GM21515 (cell line): ENCODE measurements around the gene AVPI1.
"Not testable (repeated sequence)": the region's sequence is repeated elsewhere in the genome, so short reads cannot be mapped to it uniquely, and the experiment has no call there.

ENCODE experiments used
- ATAC-seq: cut with Tn5 transposase; IDR thresholded peaks from one replicate; pipeline ENCODE4 v1.9.1; 2021; ENCODE audit not compliant: unreplicated experiment

The AVPI1 gene

DNA sequence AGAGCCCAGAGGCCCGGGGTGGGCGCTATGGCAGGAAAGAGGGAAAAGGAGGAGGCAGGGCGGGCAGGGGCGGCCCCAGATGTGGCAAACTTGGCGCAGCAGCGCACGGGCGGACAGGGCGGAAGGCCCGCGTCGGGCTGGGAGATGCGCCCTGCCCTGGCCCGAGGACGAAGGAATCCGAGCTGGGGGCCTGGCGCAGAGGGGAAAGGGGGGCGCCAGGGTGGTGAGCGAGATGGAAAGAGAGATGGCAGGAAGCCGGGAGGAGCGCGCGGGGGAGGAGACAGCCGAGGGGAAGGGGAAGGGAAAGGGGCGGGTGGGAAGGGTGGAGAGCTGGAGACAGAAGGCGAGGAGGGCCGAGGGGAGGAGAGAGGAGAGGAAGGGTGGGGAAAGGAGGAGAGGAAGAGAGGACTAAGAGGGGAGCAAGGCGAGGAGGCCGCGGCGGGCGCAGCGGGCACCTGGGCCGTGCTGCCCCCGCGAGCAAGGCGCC lies 26.3 kb upstream of the AVPI1 start, which contains the start of gene MARVELD1:
TSS of gene MARVELD1 (plus strand) at position 392 of the 487 bp plus-strand sequence. CDS start 147 bp downstream, outside the sequence.
- ATAC-seq = no peak

DNA sequence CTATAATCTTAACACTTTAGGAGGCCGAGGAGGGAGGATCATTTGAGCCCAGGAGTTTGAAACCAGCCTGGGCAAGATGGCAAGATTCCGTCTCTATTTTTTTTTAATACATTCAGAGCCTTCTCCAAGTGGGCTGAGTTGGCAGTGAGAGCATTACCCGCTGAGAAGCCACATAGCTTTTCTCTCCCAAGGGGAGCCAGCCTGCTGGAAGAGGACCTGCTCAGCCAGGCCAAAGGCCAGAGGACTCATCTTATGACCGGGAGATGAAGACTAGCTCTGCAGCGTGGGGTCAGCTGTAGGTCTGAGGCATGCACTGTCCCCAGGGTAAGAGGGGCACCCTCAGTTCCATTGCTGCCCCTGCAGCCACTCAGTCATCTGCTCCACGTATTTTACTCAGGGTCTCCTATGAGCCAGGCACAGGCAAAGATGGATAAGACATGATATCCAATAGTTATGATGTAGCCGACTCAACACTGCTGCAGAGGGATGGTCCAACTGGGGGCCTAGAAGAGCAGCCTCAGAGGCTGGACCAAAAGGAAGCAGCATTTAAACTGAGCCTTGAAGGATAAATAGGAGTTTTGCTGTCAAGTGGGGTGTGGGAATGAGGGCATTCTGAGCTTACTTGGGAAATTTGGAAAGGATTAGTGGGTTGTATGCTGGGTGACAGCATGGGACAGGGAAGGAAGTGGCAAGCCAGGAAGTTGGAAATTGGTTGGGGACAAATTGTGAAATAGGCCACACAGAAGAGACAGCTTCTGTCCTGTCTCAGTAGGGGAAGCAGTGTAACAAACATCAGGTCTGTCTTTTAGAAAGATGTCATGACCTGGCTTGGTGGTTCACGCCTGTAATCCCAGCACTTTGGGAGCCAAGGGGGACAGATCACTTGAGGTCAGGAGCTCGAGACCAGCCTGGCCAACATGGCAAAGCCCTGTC lies 24.9 kb upstream of the AVPI1 start:
- ATAC-seq = no peak

DNA sequence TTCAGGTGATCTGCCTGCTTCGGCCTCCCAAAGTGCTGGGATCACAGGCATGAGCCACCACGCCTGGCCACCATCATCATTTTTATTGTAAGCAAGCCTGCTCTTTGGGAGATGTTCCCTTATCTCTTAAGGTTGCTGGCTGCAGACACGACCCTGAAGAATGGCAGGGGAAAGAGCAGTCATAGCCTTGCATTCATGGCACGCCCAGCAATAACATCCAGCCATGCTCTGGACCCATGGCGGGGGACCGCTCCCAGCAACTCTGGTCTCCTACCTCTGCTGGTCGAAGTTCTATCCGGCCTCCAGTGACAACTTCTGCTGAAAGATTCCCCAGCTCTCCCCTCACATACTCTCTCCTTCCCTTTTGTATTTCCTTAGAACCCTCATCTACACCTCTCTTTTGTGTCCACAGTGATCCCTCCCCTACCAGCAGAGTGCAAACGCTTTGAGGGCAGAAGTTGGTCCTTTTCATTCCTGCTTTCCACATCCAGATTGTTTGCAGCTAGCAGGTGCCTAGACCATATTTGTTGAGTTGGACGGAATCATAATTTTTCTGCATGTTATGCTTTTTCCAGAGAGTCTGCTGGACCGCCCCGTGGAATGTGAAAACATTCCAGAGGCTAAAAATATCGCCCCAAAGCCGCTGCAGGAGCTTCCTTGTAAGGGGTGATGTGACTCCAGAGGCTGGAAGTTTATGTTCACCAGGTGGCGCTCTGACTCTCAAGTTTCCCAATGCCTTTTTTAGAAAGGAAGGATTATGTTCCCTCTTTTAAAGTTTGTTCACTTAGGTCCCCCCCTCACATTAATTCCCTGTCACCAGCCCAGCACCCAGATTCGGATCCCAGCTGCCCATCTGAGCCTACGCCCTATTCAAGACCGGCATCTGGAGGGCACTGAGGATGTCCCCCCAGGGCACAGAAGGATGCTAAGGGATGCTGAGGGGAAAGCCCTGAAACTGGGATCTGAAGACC lies 22.2 kb upstream of the AVPI1 start:
- ATAC-seq = no peak

DNA sequence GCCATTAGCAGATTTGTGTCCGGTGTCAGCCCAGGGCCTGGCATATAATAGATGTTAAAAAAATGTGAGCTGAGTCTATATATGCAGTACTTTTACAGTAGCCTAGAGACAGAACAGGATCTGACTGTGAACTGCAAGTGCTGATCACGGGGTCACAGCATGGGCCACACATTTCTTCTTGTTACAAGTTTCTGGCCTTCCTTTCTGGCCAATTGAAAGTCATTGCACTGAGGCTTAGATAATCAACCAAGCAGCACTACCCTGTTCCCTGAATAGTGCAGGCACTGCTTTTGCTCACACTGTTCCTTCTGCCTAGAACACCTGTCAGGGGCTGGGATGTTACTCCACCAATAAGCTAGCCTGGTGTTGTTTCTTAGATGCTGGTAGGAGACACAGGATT lies 21.1 kb upstream of the AVPI1 start:
- ATAC-seq = no peak

DNA sequence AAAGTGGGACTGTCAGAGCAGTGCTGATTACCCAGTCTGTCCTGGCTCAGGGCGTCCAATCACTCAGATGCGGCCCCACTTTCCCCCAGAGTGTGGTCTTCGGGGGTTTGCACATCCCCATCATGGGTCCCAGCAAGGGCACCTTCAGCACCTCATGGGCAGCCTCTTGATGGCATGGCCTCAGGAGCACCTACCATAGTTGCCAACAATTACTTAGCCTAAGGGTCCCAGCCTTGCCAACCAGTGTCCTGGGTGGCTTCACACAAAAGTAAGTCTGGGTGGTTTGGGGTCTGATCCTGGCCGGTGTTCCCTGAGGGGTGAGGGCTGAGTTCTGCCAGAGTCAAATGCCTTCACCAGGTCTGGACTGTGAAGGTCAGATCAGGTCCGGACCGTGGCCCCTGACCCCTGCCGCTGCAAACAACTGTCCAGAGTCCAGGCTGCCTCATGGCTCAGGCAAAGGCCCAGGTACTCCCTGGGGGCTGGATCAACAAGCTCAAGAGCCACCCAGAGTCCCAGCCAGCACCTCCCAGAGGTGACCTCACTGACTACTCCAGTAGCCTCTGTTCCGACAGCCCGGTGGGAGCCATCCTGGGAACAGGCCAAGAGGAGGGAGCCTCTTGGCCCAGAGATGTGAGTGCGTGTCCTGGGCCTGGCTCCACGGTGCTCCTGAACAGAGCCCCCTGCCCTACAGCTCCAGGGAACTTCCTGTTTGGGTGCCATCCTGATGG lies 20.3 kb upstream of the AVPI1 start:
- ATAC-seq = no peak

DNA sequence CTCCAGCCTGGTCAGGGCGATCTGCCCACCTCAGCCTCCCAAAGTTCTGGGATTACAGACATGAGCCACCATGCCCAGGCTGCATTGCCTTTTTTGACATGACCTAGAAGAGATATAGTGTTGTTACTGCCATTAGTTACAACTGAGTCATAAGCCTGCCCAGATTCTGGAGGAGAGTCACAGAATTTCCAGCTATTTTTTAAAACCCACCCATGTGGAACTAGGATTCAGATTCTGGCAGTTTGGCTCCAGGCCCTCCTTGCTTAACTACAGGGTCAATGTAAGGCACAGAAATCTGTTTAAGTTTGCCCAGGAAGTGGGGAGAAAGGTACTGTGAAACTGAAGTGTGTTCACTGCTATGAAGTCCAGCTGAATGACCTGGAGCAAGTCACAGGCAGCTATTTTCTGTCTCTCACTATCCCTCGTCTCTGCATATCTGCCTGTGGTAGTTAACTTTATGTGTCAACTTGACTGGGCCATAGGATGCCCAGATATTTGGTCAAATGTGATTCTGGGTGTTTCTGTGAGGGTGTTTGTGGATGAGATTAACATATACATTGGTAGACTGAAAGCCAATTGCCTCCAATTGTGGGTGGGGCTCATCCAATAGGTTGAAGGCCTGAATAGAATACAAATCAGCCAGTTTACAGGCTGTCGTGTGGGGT lies 18.1 kb upstream of the AVPI1 start:
- ATAC-seq = no peak

DNA sequence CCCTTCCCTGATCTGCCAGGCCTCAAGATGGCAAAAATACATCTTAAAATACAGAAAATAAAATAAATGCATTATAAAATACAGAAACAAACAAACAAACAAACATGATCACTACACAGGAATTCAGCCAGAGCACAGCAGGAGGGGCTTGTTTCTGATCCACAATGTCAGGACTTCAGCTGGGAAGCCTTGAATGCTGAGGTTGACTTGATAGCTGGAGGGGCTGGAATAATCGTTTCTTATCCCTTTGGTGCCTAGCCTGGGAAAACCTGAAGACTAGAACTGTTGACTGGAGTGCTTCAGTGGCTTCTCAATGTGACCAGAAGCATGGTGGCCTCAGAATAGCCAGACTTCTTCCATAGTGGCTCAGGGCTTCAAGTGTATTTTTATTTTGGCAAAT lies 17.3 kb upstream of the AVPI1 start:
- ATAC-seq = no peak

DNA sequence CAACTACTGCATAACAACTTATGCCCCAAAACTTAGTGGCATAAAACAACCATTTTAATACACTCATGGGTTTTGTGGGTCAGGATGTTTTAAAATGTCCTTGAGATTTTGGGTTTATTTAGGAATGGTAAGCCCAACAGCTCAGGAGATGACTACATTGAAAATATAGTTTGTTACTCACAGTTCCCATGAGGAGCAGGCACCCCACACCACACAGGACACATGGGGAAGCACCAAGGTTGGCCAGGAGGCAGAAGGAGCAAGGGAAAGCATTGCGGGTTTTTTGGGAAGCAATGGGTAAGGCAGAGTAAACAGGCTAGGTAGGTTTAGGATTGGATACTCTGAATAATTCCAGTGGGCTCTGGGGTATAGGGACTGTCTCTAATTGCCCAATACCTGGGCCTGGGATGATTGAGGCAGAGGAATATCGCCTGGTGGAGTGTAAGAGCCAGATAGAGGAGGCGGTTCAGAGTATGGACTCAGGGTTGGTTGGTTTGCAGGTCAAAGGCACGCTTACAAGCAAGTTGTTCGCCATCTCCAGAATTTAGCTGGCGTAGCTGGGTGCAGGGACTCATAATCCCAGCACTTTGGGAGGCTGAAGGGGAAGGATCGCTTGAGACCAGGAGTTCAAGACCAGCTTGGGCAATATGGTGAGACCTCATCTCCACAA lies 16.5 kb upstream of the AVPI1 start:
- no peak for ATAC-seq

DNA sequence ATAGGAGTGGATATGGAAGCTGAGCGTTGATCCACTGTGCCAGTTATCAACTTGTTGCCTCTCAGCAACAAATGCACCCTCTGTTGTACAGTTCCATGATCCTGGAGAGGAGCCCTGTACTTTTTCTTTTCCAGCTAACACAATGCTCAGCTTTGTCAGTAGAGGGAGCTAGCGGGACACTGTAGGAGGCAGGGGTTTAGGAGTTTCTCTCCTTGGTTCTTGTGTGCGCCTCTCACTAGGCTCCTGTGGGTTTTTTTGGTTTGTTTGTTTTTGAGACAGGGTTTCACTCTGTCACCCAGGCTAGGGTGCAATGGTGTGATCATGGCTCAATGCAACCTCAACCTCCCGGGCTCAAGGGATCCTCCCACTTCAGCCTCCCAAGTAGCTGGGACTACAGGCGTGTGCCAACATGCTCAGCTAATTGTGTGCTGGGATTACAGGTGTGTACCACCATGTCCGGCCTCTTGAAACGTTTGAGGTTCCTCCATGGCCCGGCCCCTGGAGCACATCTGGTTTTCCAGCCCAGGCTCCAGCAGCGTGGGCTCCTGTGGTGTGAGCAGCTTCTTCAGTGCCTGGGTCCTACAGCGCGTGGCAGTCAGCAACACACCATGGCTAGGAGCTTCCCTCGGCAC lies 14.5 kb upstream of the AVPI1 start:
- ATAC-seq = peak; percentile 74

DNA sequence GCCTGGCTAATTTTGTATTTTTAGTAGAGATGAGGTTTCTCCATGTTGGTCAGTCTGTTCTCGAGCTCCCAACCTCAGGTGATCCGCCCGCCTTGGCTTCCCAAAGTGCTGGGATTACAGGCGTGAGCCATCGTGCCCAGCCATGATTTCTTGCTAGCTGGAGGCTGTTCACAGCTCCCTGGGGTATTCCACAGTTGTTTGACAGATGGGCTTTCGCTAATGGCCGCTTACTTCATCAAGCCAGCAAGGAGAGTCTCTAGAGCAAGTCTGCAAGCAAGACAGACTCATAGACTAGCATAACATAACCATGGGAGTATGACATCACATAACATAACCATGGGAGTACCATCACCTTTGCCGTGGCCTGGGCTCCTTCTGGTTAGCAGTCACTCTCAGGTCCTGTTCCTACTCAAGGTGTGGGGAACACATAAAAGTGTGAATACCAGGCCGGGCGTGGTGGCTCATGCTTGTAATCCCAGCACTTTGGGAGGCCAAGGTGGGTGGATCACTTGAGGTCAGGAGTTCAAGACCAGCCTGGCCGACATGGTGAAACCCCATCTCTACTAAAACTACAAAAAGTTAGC lies 11.1 kb upstream of the AVPI1 start:
- not testable (repeated sequence) for ATAC-seq

DNA sequence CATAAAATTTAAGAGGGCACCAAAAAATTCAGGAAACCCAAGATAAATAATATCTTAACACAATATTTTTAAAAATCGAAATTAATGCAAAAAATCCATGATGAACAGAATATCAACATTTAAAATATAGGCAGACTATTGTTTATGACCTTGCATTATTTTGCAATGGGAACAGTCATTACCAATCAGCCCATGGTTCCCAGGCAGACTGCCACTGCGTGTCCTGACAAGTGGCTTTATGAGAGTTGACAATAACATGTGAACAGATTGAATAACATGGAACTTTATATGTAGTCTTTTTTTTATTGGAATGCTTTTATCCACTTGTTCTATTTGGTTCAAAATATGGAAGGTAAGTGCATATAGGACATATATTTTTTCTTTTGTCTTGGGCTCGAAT lies 3.1 kb upstream of the AVPI1 start:
- ATAC-seq = no peak

DNA sequence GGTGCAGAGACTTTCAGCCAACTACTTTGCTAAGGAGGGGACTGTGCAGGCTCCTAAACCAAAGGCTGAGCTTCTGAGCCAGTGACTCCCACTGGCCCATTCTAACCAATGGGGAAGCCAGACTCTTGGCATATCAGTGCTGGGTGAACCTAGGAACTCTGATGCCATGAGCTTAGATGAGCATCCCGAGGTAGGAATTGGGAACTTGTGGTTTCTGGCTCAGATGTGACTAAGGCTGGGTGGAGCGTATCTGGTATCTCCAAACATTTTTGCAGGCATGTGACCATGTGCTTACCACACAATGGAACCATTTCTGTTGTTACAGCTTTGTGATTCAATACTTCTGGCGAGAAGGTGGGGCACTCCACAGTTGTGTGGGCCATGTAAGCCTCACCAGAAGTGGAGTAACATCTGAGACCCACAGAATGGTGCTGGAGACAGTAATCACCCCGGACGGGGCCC lies 2.5 kb upstream of the AVPI1 start:
- no peak for ATAC-seq

DNA sequence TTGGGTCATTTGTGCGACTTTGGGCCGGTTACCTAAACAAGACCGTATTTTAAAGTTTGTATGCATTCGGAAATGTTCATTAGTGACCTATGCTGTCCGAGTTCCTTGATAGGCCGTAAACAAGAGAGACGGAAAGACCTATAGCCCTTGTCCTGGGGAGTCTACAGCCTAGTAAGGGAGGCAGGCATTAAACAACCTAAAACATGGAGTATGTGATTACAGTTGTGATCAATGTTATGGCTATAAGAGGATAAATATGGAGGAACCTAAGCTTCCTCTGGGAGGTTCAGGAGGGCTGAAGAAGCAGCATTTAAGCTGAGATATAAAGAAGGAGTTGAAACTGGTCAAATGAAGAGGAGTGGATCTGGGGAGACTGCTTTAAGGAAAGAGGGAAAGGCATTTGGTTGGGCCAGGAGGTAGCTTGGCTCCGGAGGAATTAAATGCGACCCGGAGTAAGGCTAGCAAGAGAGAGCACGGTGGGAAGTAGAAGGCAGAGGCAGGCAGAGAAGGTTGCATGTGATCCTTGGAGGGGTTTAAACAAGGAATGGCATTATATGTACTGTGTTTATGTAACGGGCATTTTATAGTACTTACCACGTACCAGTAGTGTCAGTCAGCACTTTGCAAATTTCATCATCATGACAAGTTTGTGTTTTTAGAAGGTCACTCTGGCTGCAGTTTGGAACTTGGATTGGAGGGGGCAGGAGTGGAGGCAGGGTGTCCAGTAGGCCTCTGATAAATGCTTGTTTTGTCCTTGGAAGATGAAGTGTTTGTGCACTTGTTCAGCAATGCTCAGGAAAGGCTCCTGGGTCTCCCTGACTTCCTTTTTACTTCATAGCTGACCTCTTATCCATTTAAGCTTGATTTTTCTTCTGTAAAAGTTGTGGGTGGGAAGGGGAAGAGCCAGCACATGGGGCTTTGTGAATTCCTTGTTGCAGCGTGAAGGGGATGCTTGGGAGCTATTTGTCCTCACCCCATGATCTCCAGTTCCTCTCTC lies 1.0 kb upstream of the AVPI1 start:
- ATAC-seq = no peak

DNA sequence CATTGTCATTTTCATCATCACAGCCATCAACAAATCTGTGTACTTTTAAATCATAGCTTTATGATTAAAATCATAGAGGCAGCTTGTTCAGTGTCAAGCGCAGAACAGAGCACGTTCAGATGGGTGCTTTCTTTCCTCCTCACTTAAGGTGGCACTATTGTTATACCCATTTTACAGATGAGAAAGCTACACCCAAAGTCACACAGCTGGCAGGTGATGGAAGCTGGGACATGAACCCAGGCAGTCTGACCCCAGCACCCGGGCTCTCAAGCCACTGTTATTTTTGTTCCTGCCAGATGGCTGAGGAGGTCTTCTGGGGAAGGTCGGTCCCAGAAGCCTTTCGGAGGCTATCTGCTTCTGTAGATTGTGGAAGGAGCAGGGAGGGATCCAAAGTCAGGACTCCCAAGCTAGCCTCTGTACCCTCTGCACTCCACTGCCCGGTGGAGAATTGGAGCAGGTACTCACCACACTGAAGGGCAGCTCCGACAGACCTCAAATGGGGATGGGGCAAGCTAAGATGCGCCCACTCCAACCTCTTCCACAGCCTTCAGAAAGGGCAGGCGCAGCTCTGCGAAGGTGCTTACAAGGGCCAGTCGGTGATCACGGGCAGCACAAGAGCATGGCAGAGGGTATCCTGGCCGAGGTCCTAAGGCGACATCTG lies 610 bp downstream of the AVPI1 start:
- peak; percentile 5 for ATAC-seq

DNA sequence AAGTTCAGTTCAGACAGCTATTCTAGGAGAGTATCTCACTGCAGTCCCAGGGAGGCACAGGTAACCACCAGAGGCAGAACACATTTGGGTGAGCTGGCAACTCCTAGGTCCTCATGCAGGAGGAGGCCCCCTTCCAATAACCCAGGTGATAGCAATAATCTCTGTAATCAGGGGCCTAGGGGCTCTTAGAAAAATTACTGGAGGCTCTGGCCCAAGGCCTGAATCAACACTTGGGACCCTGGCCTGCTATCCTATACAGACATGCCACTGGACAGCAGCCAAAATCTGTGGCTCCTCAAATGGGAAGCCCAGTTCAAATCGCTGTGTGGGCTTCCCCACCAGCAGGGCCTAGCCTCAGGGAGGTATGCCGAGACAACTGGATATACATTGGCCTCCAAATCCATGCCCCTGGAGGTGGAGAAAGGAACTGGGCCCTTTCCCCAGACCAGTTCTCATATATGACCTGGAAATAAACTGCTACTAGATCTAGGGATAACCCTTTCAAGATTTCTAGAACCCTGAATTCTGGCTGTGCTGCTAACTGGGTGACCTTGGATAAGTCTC lies 1.6 kb downstream of the AVPI1 start:
- ATAC-seq = no peak

DNA sequence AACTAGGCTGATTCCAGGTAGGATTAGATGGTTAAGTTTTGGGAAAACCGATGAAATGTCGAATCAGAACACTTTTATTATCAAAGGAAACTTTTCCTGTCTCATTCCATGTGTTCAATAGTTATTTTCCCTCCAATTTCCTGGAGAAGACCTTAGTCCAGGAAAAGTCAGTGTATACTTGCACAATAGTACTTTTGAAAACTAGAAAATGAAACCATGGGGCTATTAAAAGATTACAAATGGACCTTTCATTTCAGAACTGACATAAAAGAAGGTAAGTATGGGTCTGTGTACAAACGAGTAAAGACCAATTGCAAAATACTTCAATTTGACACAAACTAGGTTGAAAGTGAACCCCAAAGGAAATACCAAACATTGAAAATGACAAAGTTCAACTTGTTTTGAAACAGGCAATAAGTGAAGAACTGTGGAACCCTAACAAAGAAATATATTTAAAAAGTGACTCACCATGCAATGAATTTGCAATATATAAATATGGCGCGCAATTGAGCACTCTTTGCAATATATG lies 2.1 kb downstream of the AVPI1 start:
- ATAC-seq = no peak

DNA sequence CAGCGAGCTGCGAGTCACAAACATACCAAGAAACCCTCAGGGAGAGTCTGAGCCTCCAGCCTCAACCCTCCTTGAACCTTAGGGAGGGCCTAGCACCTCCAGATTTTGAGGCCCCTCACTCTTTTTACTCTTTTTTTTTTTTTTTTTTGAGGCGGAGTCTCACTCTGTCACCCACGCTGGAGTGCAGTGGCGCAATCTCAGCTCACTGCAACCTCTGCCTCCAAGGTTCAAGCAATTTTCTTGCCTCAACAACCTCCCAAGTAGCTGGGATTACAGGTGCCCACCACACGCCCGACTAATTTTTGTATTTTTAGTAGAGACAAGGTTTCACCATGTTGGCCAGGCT lies 2.7 kb downstream of the AVPI1 start:
- not testable (repeated sequence) for ATAC-seq
